ENCODE results near the gene ICE2.

Gene ICE2

GRCh38 chr15:60428935-60429334, 50.0 kb downstream of the ICE2 start:
- no peak for TF ChIP-seq CTCF (IDR thresholded peaks at IDR 0.05)
- no peaks in the 10 kb centered on the region for H3K27me3 ChIP-seq
- H3K4me1 ChIP-seq (ENCODE audit: control insufficient read depth in 1 of 2, insufficient read depth in 1 of 2, low read depth in 1 of 2, low read length in 1 of 2), result peaks cover 0 to 6% of the 10 kb centered on the region in 2 experiments
- H3K4me3 ChIP-seq (ENCODE audit: low read depth in 1 of 2, low read length in 1 of 2), result no peak overlapping the region
- H3K9me3 ChIP-seq, result no peaks in the 10 kb centered on the region
- H3K27ac ChIP-seq, result no peak overlapping the region
- peaks cover 15% of the 10 kb centered on the region for H3K36me3 ChIP-seq

GRCh38 chr15:60426870-60427508, 52.0 kb downstream of the ICE2 start:
- no peaks in the 10 kb centered on the region for H3K9me3 ChIP-seq
- peaks cover 19% of the 10 kb centered on the region for H3K36me3 ChIP-seq
- peaks cover 0 to 6% of the 10 kb centered on the region in 2 experiments for H3K4me1 ChIP-seq (ENCODE audit: control insufficient read depth in 1 of 2, insufficient read depth in 1 of 2, low read depth in 1 of 2, low read length in 1 of 2)
- TF ChIP-seq CTCF (IDR thresholded peaks at IDR 0.05), result no peak
- no peak overlapping the region for H3K4me3 ChIP-seq (ENCODE audit: low read depth in 1 of 2, low read length in 1 of 2)
- H3K27ac ChIP-seq, result no peak overlapping the region
- no peaks in the 10 kb centered on the region for H3K27me3 ChIP-seq

- no peak overlapping the region for H3K4me3 ChIP-seq (ENCODE audit: low read depth in 1 of 2, low read length in 1 of 2)
- peaks cover 0 to 6% of the 10 kb centered on the region in 2 experiments for H3K4me1 ChIP-seq (ENCODE audit: control insufficient read depth in 1 of 2, insufficient read depth in 1 of 2, low read depth in 1 of 2, low read length in 1 of 2)
- H3K27me3 ChIP-seq, result no peaks in the 10 kb centered on the region
- no peak overlapping the region for H3K27ac ChIP-seq
- no peak for TF ChIP-seq CTCF (IDR thresholded peaks at IDR 0.05)
- peaks cover 10% of the 10 kb centered on the region for H3K36me3 ChIP-seq
- H3K9me3 ChIP-seq, result no peaks in the 10 kb centered on the region
Observed at GRCh38 chr15:60425461-60425860, 53.5 kb downstream of the ICE2 start.

GRCh38 chr15:60424006-60424405, 54.9 kb downstream of the ICE2 start:
- Histone ChIP-seq H3K27me3 (no peaks in the 10 kb centered on the region), H3K4me1 (ENCODE audit: control insufficient read depth in 1 of 2, insufficient read depth in 1 of 2, low read depth in 1 of 2, low read length in 1 of 2) (peaks cover 0 to 6% of the 10 kb centered on the region in 2 experiments), H3K9me3 (no peaks in the 10 kb centered on the region), H3K27ac (peak overlapping the region; percentile 19), H3K4me3 (ENCODE audit: low read depth in 1 of 2, low read length in 1 of 2) (no peak overlapping the region), H3K36me3 (peaks cover 10% of the 10 kb centered on the region)
- TF ChIP-seq CTCF (IDR thresholded peaks at IDR 0.05), result no peak

GRCh38 chr15:60423537-60423936, 55.4 kb downstream of the ICE2 start:
- H3K4me3 ChIP-seq (ENCODE audit: low read depth in 1 of 2, low read length in 1 of 2), result no peak overlapping the region
- TF ChIP-seq CTCF (IDR thresholded peaks at IDR 0.05), result no peak
- peak overlapping the region; percentile 19 for H3K27ac ChIP-seq
- H3K4me1 ChIP-seq (ENCODE audit: control insufficient read depth in 1 of 2, insufficient read depth in 1 of 2, low read depth in 1 of 2, low read length in 1 of 2), result peaks cover 0 to 6% of the 10 kb centered on the region in 2 experiments
- peaks cover 10% of the 10 kb centered on the region for H3K36me3 ChIP-seq
- H3K9me3 ChIP-seq, result no peaks in the 10 kb centered on the region
- no peaks in the 10 kb centered on the region for H3K27me3 ChIP-seq
